Stimulated activated CD4-positive, alpha-beta T cell treated with anti-CD3 and anti-CD28 coated beads, Interleukin-1b, Interleukin-23, amount 100 ng/mL, for 4 hours (primary cell): ENCODE results near the gene PEX14.

ENCODE experiments used
- DNase-seq, 2 donors: peaks; one replicate each; pipeline ENCODE4 v3.0.0-alpha.2; 2020; ENCODE audit warnings: low read depth in 2 of 2

PEX14 gene

DNA sequence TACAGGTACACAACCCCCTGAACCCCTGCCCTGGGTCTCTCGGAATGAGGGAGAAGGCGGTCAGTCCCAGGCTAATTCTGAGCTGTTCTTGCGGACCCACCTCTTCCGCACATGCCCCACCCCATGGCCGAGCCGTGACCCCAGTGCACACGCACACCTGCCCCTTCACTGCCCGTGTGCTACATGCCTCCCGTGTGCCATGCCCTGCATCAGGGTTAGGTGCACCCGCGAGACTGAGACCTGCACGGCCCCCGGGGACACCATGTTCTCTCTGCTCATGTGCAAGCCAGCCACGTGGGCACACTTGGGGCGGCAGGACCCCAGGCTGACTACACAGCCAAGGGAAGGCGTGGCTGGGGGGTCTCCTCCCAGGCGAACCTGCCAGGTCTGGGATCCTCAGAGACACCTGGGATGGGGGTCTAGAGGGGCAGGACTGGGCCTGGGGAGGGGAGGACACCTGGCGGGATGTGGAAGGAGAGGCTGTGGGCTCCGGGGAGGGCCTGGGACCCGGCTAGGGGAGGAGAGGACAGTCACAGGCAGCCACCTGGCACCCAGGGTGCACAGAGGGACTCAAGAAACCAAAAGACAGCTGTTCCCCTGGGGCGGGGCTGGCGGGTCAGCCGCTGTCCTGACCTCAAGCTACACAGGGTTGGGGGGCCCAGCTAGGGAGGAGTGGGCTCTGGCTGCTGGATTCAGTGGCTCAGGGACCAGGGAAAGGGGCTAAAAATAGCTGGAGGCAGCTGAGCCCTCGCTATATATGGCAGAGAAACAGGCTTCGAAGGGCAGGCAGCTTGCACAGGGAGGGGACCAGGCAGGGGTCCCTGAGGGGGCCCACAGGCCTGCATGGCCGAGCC lies 188.3 kb downstream of the PEX14 start:
- no peak for DNase-seq

DNA sequence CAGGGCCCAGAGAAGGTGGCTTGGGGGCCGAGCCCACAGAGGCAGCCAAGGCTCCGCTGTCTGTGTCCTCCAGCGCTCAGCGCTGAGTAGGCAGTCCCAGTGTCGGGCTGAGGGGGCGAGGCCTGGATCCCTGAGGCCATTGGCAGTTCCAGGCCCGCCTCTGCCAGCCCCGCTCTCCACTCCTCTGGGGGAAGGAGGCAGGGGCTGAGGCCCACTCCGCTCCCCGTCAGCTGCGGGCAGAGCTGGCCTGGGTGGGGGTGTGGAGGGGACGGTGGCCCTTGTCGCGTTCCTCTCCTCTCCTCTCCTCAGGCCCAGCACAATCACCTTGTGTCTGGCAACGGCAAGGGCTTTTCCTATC lies 188.9 kb downstream of the PEX14 start:
- no peak for DNase-seq

DNA sequence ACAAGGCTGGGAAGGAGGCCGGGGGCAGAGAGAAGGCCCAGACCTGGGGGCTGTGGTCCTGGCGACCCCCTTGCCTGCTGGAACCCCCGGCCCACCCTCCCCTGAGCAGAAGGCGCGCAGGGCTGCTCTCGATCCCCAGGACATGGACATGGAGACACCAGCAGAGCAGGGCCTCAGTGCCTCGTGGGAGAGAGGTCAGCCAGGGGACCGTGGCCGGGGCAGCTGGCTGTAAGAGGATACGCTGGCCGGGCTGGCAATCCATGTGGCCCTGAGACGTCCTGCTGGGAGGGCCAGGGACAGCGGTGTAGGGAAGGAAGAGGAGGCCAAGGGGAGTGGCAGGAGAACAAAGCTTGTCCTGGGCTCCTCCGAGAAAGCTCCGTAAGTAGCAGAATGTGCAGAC lies 189.5 kb downstream of the PEX14 start:
- DNase-seq, result no peak

DNA sequence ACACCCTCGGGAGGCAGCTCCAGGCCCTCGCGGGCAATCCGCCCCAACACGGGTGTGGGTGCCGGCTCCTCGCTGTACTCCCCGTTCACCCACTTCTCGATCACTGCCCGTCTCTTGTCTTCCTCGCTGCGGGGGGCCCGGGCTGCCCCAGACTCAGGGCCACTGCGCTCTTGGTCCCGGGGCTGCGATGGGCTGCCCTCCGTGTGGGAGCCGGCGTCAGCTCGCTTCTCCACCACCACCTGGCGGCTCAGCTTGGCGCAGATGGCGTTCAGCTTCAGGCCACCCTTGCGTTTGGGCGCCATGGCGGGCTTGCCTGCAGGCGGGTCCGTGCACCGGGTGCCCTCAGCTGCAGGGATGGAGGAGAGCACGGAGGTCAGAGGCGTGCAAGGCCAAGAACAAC lies 190.5 kb downstream of the PEX14 start:
- no peak for DNase-seq

DNA sequence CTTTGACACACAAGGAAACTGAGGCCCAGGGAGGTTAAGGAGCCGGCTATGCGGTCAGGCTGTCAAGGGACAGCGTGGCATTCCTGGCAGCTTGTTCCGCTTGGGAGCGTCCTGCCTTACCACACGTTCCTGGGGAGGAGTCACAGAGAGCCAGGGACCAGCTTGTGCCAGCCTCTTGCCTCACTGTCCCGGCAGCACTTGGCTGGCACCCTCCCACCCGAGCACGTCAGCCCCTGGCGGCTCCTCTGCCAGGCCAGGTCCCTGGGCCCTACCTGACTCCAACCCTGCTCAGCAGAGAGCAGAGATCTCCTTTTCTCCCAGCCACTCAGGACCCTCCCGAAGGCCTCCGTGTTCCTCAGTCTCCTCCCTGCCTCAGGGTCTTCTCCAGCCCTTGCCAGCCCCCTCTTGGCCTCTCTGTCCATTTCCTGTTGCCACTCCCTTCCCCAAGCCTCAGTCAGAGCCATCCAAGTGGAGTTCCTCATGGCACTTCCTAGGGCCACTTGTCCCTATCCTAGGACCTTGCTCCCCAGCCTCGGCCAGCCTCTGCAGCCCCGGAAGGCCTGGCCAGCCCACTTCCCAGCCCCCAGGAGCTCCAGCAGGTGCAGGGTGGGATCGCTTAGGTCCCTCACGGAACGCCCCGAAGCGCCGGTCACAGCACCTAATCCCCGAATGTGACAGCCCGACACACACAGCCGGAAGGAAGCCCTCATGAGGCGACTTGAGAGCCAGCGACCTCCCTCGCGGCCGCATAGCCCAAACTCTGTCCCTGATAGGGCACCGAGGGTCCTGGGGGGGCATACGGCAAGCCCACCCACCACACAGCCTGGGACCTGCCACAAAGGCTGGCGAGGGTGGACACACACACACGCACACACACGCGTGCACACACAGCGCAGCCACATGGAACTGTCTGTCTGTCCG lies 191.4 kb downstream of the PEX14 start:
- DNase-seq, result no peak

DNA sequence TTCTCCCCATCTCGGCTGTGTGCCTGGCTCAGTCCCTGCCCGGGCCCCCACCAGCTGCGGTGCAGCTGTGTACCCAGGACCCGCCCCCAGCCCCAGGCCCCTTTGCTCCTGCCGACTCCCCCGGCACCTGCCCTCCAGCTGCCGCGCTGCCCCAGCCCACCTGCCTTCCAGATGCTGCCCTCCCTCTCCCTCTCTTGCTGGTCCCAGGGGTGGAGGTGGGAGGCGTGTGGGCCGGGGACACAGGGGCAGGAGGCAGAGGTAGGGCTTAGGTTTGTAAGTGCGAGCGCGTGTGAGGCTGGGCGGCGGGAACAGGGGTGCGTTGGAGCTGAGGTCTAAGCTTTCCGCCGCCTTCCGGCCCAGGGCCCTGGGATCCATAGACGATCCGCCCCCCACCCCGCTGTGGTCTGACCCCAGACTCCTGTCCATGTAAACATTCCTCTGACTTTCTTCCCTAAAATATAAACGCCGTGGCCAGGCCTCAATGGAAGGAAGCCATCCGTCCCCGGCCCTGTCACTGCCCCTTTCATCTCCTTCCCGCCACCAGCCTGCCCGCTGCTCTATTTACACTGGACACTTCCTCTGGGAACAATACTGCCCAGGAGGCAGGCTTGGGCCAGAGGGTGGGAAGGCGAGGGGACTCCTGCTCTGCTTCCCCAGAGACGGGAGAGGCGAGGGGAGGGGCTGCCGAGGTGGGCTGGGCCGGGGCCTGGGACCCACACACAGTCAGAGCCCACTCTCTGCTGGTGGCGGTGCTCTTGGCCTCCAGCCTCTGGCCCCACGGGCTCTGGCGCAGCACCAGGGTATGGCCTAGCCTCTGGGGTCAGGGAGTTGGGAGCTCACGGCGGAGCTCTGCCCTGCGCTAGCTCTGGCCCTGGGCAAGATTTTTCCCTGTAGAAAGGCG lies 193.4 kb downstream of the PEX14 start:
- DNase-seq, result no peak

DNA sequence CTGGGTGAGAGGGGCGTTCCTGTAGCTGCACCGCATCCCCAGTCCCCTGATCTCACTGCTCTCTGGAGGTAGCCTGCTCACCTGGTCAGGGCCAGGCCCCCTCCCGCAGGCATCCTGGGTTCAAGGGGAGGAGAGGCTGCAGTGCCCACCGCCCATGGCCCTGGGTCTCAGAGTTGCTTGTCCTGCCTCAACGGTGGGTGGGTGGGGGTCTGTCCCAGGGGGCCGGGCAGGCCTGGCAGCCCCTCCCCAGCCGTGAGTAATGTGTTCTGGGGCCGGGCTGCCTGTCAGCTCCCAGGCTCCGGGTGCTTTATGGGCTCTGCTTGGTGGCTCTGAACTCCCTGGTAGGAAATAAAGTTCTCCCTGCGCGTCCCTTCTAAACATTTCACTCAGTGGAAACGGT lies 194.8 kb downstream of the PEX14 start:
- no peak for DNase-seq

DNA sequence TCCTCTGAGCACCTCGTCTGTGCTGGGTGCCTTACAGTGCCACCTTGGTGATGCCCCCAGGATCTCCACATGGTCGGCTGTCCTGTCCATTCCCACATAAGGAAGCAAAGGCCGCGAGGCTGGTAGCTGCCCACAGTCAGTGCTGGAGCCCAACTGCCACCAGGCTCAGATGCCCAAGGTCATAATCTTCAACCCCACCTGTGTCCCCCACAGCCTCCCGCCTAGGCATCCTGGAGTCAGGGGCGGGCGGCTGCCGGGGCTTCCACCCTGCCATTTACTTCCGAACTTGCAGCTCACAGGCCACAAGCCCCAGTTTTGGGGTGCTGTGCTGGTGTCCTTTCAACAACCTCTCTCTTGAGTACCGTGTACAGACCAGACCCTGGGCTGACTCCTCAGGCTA lies 195.4 kb downstream of the PEX14 start:
- DNase-seq, result no peak

DNA sequence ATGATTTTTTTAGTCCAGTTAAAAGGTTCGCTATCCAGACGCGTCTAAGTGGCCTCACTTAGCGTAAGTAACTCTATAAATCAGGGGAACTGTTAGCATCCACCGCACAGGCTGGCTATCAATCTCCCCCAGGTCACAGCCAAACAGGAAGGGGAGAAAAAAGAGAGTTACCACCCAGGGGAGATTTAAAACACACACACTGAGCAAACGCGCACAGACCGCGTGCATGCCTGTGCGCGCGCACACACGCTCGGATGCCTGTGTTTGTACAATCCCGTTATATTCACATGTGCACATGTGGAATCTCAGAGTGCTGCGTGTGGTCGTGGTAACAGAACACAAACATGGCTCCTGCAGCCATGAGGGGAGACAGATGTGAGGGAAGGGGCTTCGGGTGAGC lies 196.3 kb downstream of the PEX14 start:
- DNase-seq, result no peak

DNA sequence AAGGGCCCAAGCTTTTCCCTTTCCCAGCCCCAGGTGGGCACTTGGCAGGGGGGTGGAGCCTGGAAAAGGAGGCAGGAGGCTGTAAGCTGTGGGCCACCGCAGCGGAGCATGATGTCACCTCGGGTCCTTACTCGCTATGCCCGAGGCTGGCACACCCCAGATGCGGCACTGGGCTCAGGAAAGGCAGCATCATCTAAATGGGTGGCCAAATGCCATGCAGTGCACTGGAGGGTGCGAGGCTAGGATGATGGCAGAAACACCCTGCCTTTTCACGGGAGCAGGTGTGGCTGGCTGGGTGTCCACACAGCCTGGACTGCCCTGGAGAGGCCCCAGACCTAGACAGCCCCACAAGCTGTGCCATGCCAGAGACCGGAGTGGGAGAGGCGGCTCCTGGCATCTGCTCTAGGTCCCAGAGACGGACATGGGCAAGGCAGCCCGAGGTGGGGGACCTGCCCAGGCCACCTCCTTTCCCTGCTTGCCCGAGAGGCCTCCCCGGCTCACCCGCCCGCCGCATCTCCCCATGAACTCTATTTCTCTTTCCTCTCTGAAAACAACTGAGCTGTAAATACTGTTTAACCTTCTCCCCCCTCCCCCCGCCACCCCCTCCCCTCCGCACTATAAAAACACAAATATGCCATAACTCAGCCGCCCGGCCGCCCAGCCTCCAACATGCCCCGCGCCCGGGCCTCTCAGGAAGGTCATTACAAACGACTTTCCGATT lies 197.0 kb downstream of the PEX14 start:
- DNase-seq, result no peak

DNA sequence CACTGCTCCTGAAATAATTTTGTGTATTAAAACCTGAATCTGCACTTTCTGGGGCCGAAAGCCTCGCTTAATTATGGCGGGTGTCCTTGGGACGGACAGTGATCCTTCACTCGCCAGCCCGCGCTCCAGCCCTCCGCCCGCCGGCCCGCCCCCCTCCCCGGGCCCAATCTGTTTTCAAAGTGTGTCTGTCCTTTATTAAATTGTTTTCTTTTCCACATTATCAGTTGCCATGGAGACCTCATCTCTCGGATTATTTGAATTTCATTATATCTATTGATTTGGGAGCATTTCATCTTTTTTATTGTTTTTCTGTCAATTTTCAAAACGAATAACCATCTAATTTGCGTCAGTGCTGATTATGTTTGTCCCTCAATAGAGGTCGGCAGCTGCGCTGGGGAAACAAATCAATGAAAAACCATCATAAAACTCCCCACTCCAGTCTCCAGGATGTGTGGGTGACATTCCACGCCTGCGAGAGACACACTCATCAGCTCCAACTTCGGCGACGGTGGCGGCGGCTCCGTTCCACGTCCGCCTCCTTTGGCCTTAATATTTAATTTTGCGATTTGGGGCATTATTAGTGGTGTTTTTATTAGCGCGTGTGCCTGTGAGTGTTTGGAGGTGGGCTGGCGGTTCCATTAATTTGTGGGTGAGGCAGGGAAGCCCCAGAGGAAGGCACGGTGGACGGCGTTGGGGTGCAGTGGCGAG lies 197.7 kb downstream of the PEX14 start:
- DNase-seq, result no peak

DNA sequence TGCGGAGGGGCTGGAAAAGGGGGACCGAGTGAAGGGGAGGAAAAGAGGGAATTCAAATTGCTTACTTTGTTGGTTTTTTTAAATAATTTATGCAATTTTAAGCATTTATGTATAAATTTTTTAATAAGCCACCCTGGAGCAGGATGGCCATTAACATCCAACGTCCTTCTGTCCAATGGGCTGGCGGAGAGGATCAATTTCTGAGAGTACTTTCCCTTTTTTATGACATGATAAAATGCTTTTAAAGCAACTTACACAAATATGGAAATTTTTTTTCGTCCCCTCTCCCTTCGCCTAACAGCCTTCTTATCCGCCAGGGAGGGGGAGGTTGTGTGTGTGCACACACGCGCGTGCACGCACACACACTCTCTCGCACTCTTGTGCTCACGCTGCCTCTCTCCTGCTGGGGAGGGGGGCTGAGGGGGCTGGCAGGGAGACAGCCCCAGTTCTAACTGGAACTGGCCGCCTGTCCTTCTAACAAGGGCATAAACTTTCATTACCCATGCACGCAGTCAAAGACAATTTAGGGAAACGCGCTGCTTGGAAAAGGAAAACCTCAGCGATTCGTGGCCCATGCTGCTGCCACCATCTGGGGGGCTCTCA lies 198.5 kb downstream of the PEX14 start:
- DNase-seq, result no peak

DNA sequence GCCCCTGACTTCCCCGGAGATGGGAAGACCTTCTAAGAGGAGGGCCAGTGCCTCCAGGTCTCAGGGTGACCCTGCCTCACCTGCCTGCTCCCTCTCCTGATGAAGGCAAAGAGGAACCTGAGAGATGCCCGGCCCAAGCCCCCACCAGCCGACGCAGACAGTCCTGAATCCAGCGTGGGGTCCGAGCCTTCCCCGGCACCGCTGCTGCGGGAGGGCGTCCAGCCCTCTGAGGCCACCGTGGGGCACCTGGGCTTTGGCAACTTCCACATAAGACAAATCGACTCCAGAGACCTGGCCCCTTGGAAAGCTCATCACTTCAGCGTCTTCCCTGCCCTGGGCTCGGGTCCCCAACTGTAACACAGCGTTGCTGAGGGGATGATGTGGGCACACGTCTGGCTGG lies 199.5 kb downstream of the PEX14 start:
- DNase-seq, result no peak

DNA sequence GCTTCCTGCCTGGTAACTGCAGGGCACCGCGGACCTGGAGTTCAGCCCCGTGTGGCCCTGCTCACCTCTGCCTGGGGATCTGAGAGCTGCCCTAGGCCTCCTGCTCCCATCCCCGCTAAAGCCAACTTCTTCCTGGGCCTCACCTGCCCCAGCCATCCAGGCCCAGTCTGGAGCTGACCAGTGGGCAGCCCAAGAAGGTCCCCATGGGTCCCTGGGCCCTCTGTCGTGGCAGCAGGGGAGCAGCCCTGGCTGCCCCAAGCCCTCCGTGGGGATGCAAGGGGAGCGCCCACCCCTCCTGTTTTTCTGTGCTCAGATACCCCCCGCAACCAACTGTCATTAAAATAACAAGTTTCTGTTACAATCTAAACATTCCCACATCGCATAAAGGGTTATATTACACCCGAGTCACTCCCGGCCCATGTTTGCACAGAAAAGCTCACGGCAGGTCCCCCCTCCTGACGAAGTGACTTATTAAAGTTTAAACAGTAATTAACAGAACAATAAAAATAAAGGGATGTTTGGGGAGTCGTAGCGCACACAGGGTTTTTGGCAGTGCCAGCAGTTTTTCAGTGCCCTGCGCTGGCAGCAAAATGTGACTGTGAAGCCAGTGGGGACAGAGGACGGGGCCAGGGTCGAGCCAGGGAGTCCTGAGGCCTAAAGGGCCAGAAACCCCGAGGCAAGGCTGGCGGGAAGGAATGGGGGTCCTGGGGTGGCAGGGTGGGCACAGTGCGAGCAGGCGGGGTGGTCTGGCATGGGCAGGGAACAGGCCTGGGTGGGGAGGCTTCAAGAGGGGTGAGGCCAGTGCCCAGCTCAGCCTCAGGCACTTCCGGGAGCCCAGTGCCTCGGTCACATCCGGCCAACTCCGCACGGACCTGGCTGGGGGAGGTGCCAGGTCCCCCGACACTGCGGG lies 200.2 kb downstream of the PEX14 start:
- DNase-seq, result no peak

DNA sequence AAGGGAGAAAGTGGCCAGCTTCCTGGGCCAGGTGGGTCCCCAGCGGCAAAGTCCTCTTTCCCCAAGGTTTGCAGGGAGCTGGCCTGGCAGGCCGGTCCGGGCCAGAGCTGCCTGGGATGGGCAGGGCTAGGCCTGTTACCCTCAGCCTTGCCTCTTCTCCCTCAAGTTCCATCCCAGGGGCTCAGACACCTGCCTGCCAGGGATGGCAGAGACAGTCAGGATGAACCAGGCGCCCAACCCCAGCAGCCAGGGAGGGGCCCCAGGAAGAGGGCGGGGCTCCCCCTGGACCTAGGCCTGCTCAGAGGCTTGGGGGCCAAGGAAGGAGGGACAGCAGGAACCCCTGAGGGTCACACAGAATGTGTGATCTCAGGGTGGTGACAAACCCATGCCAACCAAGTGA lies 201.1 kb downstream of the PEX14 start:
- no peak for DNase-seq

DNA sequence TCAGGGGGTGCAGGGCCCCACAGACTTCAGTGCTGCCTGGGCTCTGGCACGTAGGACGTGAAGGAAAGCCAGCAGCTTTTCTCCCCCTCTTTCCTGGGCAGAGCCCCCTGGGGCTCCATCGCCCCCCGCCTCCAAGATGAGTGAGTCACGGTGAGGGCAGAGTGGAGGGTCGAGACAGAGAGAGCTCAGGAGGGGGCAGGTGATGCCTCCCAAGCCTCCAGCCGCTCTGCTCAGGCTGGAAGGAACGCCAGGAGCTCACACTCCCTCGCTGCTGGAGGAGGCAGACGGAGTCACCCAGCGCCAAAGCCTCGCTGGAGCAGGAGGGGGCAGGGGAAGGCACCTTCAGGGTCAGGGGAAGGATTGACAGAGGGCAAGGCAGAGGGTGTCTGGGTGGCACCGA lies 202.2 kb downstream of the PEX14 start:
- no peak for DNase-seq

DNA sequence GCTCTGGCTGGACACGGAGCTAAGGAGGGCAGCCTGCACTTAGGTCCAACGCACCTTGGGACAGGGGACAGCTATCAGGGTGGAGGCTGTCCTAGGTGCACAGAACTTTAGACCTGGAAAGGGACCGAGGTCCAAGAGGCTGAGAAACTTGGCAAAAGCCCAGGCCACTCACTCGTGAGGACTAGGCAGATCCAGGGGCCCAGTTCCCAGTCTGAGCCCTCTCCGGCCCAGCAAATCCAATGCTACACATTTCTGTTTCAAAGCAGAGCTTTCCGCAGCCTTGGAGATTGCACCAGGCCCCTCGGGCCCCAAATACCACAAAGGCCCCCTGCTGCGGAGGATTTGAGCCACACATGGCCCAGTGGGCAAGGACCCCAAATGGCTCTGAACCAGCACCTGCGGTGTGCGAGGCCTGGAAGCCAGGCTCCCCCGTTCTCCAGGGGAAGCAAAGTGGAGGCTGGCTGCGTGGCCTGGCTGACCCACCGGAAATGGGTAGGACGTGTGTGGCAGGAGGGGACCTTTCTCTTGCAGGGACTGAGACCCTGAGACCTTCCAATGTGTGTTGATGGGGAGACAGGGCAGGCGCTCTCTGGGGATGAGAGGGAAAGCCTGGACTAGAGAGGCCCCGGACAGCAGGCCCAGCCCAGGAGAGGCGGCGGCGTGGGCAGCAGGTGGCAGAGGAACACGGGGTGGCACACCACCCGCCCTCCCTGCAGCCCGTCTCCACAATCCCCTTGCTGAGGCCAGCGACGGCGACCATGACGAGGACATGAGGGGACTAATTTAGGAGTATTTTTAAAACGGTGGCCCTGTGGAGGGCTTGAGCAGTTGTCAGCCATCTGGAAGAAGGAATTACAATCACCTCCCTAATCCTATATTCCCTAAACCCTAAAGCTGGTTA lies 203.0 kb downstream of the PEX14 start:
- DNase-seq, result no peak

DNA sequence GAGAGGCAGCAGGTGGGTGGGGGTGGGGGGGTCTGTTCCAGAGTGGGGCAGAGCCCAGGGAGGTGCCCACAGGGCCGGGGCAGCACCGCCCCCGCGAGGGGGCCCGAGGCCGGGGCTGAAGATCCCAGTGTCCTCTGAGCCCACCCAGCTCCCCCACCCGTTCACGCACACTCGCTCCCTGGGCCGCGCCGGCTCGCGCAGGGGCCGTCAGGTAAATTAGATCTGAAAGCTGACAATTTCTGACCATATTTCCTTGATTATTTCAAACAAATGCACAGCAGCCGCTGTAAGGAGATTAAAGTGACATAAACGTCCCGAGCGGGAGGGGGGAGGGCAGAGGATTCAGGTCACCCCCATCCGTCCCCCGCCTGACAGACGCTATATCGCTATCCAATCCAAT lies 203.7 kb downstream of the PEX14 start:
- DNase-seq, result no peak
